ENCODE measurements around the gene ENOPH1. TPM values are rescaled to one million over a fixed set of nuclear protein-coding genes. Genes with fewer than 3 reads are reported as not detected.
A peak's percentile ranks its signal among the peaks of the same experiment; 100 is the strongest.

The ENOPH1 gene
- total and polyA plus RNA-seq, 2 of the 4 experiments (the other 2 are of a cell fraction) = 18.0 to 36.0 TPM

- Histone ChIP-seq H3K18ac (ENCODE audit: low read depth, low read length) (no peak overlapping the region), H2BK120ac (ENCODE audit: low read depth, low read length) (no peak overlapping the region), H3K14ac (replicated peaks; ENCODE audit: low read depth, low read length) (no peak overlapping the region), H2AK9ac (replicated peaks; ENCODE audit: low read depth, low read length, poor library complexity) (no peak overlapping the region), H4K5ac (ENCODE audit: low read depth, low read length) (no peak overlapping the region), H3K36me3 (ENCODE audit: control insufficient read depth, insufficient read depth, low read length) (peaks cover 24% of the 10 kb centered on the region), H3K9me1 (ENCODE audit: insufficient read depth, low read length) (peaks cover 10% of the 10 kb centered on the region), H2AFZ (replicated peaks; ENCODE audit: low read length, poor library complexity) (no peak overlapping the region), H2BK15ac (ENCODE audit: low read depth, low read length) (no peak overlapping the region), H4K20me1 (ENCODE audit: insufficient read depth, low read length) (peaks cover 74% of the 10 kb centered on the region), H3K56ac (ENCODE audit: extremely low read depth, insufficient read depth, low read length) (no peak overlapping the region), H4K8ac (ENCODE audit: low read depth in 2 of 2, low read length in 2 of 2) (no peak overlapping the region), H3K4me2 (ENCODE audit: low read depth, low read length) (0 out of 2 replicates have a peak overlapping the region, but pooled peaks have one; percentile 4), H2BK20ac (ENCODE audit: low read depth, low read length) (no peak overlapping the region), H2BK5ac (ENCODE audit: low read depth, low read length, poor library complexity, severe bottlenecking) (no peak overlapping the region), H3K27ac (ENCODE audit: insufficient read depth, low read length) (no peak overlapping the region), H2AK5ac (ENCODE audit: low read depth, low read length) (no peak overlapping the region), H3K23ac (ENCODE audit: low read depth, low read length) (no peak overlapping the region), H4K91ac (ENCODE audit: insufficient read depth, low read depth, low read length) (no peak overlapping the region), H3K4me3 (ENCODE audit: insufficient read depth, low read depth, low read length) (no peak overlapping the region), H3K4me1 (ENCODE audit: control insufficient read depth, insufficient read depth, low read length) (peaks cover 6% of the 10 kb centered on the region), H3K4ac (ENCODE audit: low read depth, low read length) (no peak overlapping the region), H3K27me3 (ENCODE audit: control insufficient read depth, insufficient read depth, low read length) (no peaks in the 10 kb centered on the region), H3K79me1 (ENCODE audit: low read depth in 1 of 2, low read length in 2 of 2) (peaks cover 2 to 37% of the 10 kb centered on the region in 2 experiments; a peak in 3 of 4 replicates), H3K9ac (ENCODE audit: low read depth, low read length) (no peak overlapping the region), H3K9me3 (ENCODE audit: control insufficient read depth, insufficient read depth, low read length) (no peaks in the 10 kb centered on the region)
- WGBS, 2 experiments (ENCODE audit: extremely low coverage in 2 of 2, insufficient read length in 1 of 2) = 90% methylated on average over 8 of the region's 10 CpGs; no CpG with 5 or more reads in 1 of the 2 experiments
- ATAC-seq (ENCODE audit: low read depth) = no peak
- in situ Hi-C loops (cut with MboI; ENCODE audit: low sequenced_read_pairs) = loop anchor here (25.0 kb wide), 1 partner anchor 612 kb away; the partner anchor contains the start of gene COPS4
- ChIA-PET POLR2A (ENCODE audit: unreplicated experiment) (no interaction called here), CTCF (no interaction called here)
- dilution Hi-C loops (cut with HindIII; ENCODE audit: low sequenced_read_pairs, unreplicated experiment) = no loop called here
- intact Hi-C loops (cut with micrococcal nuclease) = no loop called here
- TF ChIP-seq BHLHE40 (IDR thresholded peaks at IDR 0.05; ENCODE audit: low read depth, low read length) = no peak
- TF ChIP-seq CHD1 (IDR thresholded peaks at IDR 0.05; ENCODE audit: low read depth, low read length) = no peak
- TF ChIP-seq USF2 (IDR thresholded peaks at IDR 0.05; ENCODE audit: low read depth, low read length) = no peak
- no peak for TF ChIP-seq CEBPB (IDR thresholded peaks at IDR 0.05; ENCODE audit: low read depth, low read length)
- TF ChIP-seq NFE2L2 (IDR thresholded peaks at IDR 0.05; ENCODE audit: low read depth, low read length) = no peak
- no TSS peak for BruUV-seq (replicated peaks)
- DNase-seq = no peak
Measured at GRCh38 chr4:82425478-82425877, 4.9 kb upstream of the ENOPH1 start.
